Measurements from ENCODE around the gene TOR4A. TPM values are rescaled to one million over a fixed set of nuclear protein-coding genes. Genes with fewer than 3 reads are reported as not detected.

TOR4A gene
- total RNA-seq, 1 donor from 2014 or later, result 1.9 TPM

- H3K27ac Mint-ChIP-seq (ENCODE audit: unreplicated experiment), result no peak overlapping the region
- no peaks in the 10 kb centered on the region for H3K36me3 Mint-ChIP-seq (ENCODE audit: unreplicated experiment)
- H3K27me3 Mint-ChIP-seq (ENCODE audit: unreplicated experiment), result peaks cover 10% of the 10 kb centered on the region
- peak overlapping the region; percentile 77 for H3K4me3 Mint-ChIP-seq (ENCODE audit: unreplicated experiment)
- H3K4me1 Mint-ChIP-seq (ENCODE audit: unreplicated experiment), result peaks cover 22% of the 10 kb centered on the region
- peak; percentile 53 for TF ChIP-seq CTCF (IDR thresholded peaks at IDR 0.05)
- no peak for DNase-seq (ENCODE audit: extremely low spot score, unreplicated experiment)
- H3K9me3 Mint-ChIP-seq (ENCODE audit: unreplicated experiment), result no peaks in the 10 kb centered on the region
These were observed 23.8 kb downstream of the TOR4A start for GRCh38 chr9:137301081-137301947.

GRCh38 chr9:137302118-137302448 is 24.6 kb downstream of the TOR4A start, which contains the start of gene NRARP:
NRARP (minus strand) TSS chr9:137302271; CDS start chr9:137301928, 343 bp downstream.
- Mint-ChIP-seq H3K27ac (ENCODE audit: unreplicated experiment) (no peak within 1 kb of the TSS), H3K4me3 (ENCODE audit: unreplicated experiment) (peak within 1 kb of the TSS; percentile 69), H3K9me3 (ENCODE audit: unreplicated experiment) (no peaks in the 10 kb centered on the region), H3K36me3 (ENCODE audit: unreplicated experiment) (no peaks in the 10 kb centered on the region), H3K4me1 (ENCODE audit: unreplicated experiment) (peaks cover 15% of the 10 kb centered on the region), H3K27me3 (ENCODE audit: unreplicated experiment) (peaks cover 6% of the 10 kb centered on the region)
- no peak for DNase-seq (ENCODE audit: extremely low spot score, unreplicated experiment)
- no peak for TF ChIP-seq CTCF (IDR thresholded peaks at IDR 0.05)

- Mint-ChIP-seq H3K4me1 (ENCODE audit: unreplicated experiment) (peaks cover 15% of the 10 kb centered on the region), H3K27ac (ENCODE audit: unreplicated experiment) (no peak overlapping the region), H3K27me3 (ENCODE audit: unreplicated experiment) (peaks cover 6% of the 10 kb centered on the region), H3K4me3 (ENCODE audit: unreplicated experiment) (no peak overlapping the region), H3K9me3 (ENCODE audit: unreplicated experiment) (no peaks in the 10 kb centered on the region), H3K36me3 (ENCODE audit: unreplicated experiment) (no peaks in the 10 kb centered on the region)
- peak; percentile 61 for TF ChIP-seq CTCF (IDR thresholded peaks at IDR 0.05)
- DNase-seq (ENCODE audit: extremely low spot score, unreplicated experiment), result peak; percentile 93
These were observed 25.1 kb downstream of the TOR4A start for GRCh38 chr9:137302449-137303150.

GRCh38 chr9:137303151-137303892 is 25.8 kb downstream of the TOR4A start:
- H3K4me1 Mint-ChIP-seq (ENCODE audit: unreplicated experiment), result peaks cover 15% of the 10 kb centered on the region
- H3K27me3 Mint-ChIP-seq (ENCODE audit: unreplicated experiment), result peaks cover 6% of the 10 kb centered on the region
- no peak for TF ChIP-seq CTCF (IDR thresholded peaks at IDR 0.05)
- no peaks in the 10 kb centered on the region for H3K9me3 Mint-ChIP-seq (ENCODE audit: unreplicated experiment)
- H3K36me3 Mint-ChIP-seq (ENCODE audit: unreplicated experiment), result no peaks in the 10 kb centered on the region
- no peak overlapping the region for H3K27ac Mint-ChIP-seq (ENCODE audit: unreplicated experiment)
- no peak overlapping the region for H3K4me3 Mint-ChIP-seq (ENCODE audit: unreplicated experiment)
- no peak for DNase-seq (ENCODE audit: extremely low spot score, unreplicated experiment)

Measured in osteocyte (in vitro differentiated cells).